GM04503 (cell line): ENCODE results near the gene COL18A1.

Source experiments
- DNase-seq: peaks from one replicate; pipeline ENCODE4 v3.0.0-alpha.2; 2012; ENCODE audit warnings: low read depth

The COL18A1 gene

GRCh38 chr21:45480701-45481500, 75.9 kb downstream of the COL18A1 start:
- no peak for DNase-seq

GRCh38 chr21:45481566-45481965, 76.6 kb downstream of the COL18A1 start:
- no peak for DNase-seq

DNA sequence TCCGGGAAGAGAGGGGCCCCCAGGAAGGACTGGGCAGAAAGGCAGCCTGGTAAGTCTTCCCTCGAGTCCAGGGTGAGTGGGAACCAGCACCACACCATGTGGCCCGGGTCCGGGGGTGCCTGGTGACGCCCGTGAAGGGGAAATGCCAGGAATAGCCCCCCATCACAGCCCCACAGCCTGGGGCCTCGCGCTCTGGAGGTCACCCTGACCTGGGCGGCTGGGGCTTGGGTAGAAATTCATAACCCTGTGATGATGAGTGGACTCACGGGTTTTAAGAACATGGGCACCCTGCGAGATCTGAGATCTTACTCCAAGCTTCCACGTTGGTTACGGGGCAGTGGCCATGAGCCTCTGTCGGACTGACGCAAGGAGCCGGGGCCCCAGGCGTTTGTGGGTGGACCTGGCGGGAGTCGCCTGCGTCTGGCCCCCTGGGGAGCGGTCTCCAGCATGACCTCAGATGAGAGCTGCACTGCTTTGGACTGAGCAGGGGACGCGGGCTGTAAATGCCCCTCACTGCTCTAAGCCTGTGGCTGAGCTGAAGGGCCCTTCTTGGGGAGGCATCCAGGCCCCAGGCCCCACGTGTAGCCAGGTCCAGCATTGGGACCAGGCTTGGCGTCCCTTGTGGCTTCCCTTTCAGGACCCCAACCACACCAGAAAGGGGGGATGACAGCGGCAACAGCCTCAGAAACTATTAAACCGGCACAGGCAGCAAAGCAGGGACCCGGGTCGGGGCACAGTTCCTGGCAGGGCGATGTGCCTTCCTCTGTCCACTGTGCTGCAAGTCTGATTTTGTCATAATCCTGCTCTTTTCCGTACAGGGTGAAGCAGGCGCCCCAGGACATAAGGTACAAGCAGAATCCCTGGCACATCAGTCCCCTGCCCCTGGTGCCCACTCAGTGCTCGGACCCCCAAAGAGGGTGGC, 77.3 kb downstream of the COL18A1 start:
- no peak for DNase-seq

- no peak for DNase-seq
Measured at GRCh38 chr21:45482899-45483821, 78.2 kb downstream of the COL18A1 start.

- no peak for DNase-seq
Measured at GRCh38 chr21:45484318-45484717, 79.4 kb downstream of the COL18A1 start.

GRCh38 chr21:45485686-45486442, 80.9 kb downstream of the COL18A1 start:
- DNase-seq, result no peak

DNA sequence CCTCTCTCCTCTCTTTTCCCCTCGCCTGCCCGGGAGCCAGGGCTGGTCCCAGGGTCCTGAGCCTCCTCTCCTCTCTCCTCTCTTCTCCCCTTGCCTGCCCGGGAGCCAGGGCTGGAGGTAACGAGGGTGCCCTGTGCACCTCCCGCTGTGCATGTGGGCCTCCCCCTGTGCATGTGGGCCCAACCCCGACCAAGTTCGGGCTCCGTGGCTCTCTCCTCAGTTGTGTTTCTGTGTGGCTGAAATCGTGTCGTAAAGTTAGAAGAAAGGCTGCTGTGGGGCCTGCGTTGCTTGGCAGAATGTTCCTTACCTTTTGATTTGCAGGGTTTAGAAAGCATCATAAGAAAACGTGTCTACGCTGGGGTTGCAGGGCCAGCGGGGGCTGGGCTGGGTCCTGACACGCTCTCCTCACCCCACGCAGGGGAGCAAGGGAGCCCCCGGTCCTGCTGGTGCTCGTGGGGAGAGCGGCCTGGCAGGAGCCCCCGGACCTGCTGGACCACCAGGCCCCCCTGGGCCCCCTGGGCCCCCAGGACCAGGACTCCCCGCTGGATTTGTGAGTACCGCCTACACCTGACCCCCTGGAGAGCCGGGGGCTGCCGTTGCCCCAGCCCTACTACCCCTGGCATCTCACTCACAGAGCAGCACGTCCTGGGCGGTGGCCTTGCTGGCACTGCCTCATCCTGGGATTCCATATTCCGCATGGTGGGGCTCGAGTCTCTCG, 81.6 kb downstream of the COL18A1 start:
- DNase-seq, result no peak

- no peak for DNase-seq
Measured at GRCh38 chr21:45487161-45487806, 82.3 kb downstream of the COL18A1 start.

GRCh38 chr21:45487891-45488600, 83.1 kb downstream of the COL18A1 start:
- no peak for DNase-seq

GRCh38 chr21:45488931-45489721, 84.2 kb downstream of the COL18A1 start:
- no peak for DNase-seq

DNA sequence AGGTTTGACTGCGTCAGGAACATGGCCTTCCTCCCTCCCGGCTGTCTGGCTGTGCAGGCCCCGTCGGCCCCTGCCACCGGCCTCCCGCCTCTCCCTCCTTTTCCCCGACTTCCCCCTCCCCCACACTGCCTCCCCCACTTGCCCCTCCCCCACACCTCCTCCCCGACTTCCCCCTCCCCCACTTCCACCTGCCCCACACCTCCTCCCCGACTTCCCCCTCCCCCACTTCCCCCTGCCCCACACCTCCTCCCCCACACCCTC, 84.7 kb downstream of the COL18A1 start:
- DNase-seq, result no peak

GRCh38 chr21:45490049-45490731, 85.2 kb downstream of the COL18A1 start:
- DNase-seq, result no peak

GRCh38 chr21:45491056-45491455, 86.1 kb downstream of the COL18A1 start:
- no peak for DNase-seq

GRCh38 chr21:45491623-45492022, 86.7 kb downstream of the COL18A1 start:
- DNase-seq, result no peak

- no peak for DNase-seq
Measured at GRCh38 chr21:45492765-45493164, 87.8 kb downstream of the COL18A1 start.

- DNase-seq, result no peak
Measured at GRCh38 chr21:45493401-45494001, 88.5 kb downstream of the COL18A1 start.

DNA sequence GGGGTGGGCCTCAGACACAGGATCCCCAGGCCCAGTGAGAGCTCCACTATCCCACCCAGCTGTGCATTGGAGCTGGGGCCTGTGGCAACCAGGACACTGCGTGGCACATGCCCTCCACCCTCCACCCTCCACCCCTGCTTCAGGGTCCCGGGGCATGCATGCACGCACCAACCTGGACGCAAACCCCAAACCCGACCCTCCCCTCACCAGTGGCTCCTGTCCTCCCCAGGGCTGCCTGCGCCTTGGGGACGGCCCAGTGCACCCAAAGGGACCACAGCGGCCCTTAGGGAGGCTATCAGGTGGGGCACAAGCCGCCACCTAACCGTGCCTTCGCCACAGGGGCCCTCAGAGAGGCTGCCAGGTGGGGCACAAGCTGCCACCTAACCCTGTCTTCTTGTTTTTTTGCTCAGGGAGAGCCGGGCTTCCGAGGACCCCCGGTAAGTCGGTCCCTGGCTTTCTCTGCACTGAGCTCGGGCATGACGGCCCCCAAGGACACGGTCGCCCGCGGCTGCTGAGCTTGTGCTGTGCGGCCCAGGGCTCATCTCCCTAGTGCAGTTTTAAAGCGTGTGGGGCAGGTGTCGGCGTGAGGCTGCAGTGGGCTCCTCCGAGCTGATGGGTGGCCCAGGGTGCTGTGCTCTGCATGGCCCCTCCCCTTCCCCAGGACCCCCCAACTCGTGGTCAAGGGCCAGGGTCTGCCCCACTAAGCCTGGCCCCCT, 89.3 kb downstream of the COL18A1 start:
- no peak for DNase-seq
